Tibial nerve (tissue), 3 donors: ENCODE results near the gene TRMT13.

ENCODE experiments used
- POLR2A ChIP-seq, 2 donors: fragments of 450-650 bp; IDR thresholded peaks; one replicate each; pipeline ENCODE4 v1.6.1; 2017; ENCODE audit warnings: antibody characterized with exemption in 2 of 2, mild to moderate bottlenecking in 2 of 2, moderate library complexity in 2 of 2
- TF ChIP-seq, protein P1 (sequence below), 5 experiments: fragments of 200-600 bp in 3 of 5; fragments of 450-650 bp in 2 of 5; sonication (generic) in 3 of 5; IDR thresholded peaks; one replicate each; pipeline ENCODE4 v1.5.1; 2016 to 2019; ENCODE audit warnings: antibody characterized with exemption in 5 of 5, mild to moderate bottlenecking in 3 of 5, moderate library complexity in 2 of 5

GRCh38 chr1:100131623-100132022 is 1.3 kb upstream of the TRMT13 start:
- TF ChIP-seq, protein P1, sequence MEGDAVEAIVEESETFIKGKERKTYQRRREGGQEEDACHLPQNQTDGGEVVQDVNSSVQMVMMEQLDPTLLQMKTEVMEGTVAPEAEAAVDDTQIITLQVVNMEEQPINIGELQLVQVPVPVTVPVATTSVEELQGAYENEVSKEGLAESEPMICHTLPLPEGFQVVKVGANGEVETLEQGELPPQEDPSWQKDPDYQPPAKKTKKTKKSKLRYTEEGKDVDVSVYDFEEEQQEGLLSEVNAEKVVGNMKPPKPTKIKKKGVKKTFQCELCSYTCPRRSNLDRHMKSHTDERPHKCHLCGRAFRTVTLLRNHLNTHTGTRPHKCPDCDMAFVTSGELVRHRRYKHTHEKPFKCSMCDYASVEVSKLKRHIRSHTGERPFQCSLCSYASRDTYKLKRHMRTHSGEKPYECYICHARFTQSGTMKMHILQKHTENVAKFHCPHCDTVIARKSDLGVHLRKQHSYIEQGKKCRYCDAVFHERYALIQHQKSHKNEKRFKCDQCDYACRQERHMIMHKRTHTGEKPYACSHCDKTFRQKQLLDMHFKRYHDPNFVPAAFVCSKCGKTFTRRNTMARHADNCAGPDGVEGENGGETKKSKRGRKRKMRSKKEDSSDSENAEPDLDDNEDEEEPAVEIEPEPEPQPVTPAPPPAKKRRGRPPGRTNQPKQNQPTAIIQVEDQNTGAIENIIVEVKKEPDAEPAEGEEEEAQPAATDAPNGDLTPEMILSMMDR (IDR thresholded peaks at IDR 0.05): no peak
- TF ChIP-seq POLR2A (IDR thresholded peaks at IDR 0.05): no peak
